Endothelial cell of umbilical vein (primary cell): Measurements from ENCODE around the gene CACNG8.
A peak's percentile ranks its signal among the peaks of the same experiment; 100 is the strongest.

Experiments
- CTCF ChIP-seq, 2 donors: IDR thresholded peaks; 1 replicate in 1 of 2; 2 replicates in 1 of 2; pipeline ENCODE4 v1.5.1; 2011; ENCODE audit warnings: low read length in 2 of 2, mild to moderate bottlenecking in 2 of 2, moderate library complexity in 2 of 2, control low read depth in 1 of 2, inconsistent platforms in 1 of 2, low read depth in 1 of 2; ENCODE audit not compliant: insufficient read depth in 1 of 2; ENCODE audit errors: extremely low read depth in 1 of 2
- EZH2 ChIP-seq: IDR thresholded peaks from 2 replicates; pipeline ENCODE4 v1.6.1; 2012; ENCODE audit warnings: borderline replicate concordance, low read depth, mild to moderate bottlenecking, moderate library complexity, low read length, inconsistent platforms; ENCODE audit not compliant: severe bottlenecking
- FOS ChIP-seq: IDR thresholded peaks from 2 replicates; pipeline ENCODE4 v1.6.1; 2011; ENCODE audit warnings: mild to moderate bottlenecking, low read length, moderate library complexity, borderline replicate concordance; ENCODE audit not compliant: insufficient read depth
- GATA2 ChIP-seq: IDR thresholded peaks from 2 replicates; pipeline ENCODE4 v1.7.0; 2011; ENCODE audit warnings: low read depth, mild to moderate bottlenecking, moderate library complexity, mixed read lengths, low read length; ENCODE audit not compliant: insufficient read length, insufficient read depth
- JUN ChIP-seq: IDR thresholded peaks from 2 replicates; pipeline ENCODE4 v1.6.1; 2011; ENCODE audit warnings: borderline replicate concordance, low read depth; ENCODE audit not compliant: insufficient read length, insufficient read depth
- MAX ChIP-seq: IDR thresholded peaks from 2 replicates; pipeline ENCODE4 v1.6.1; 2011; ENCODE audit not compliant: insufficient read depth, insufficient read length
- MYC ChIP-seq: IDR thresholded peaks from one replicate; pipeline ENCODE4 v1.6.1; 2011; ENCODE audit warnings: mild to moderate bottlenecking, low read depth, low read length
- POLR2A ChIP-seq: IDR thresholded peaks from 2 replicates; pipeline ENCODE4 v1.6.1; 2012; ENCODE audit warnings: low read depth, mild to moderate bottlenecking, control low read depth, low read length
- POLR2AphosphoS5 ChIP-seq: IDR thresholded peaks from 2 replicates; pipeline ENCODE4 v1.6.1; 2012; ENCODE audit warnings: low read depth, mild to moderate bottlenecking, control low read depth, low read length, moderate library complexity; ENCODE audit not compliant: insufficient read depth

GRCh38 chr19:54030895-54031586, 68.3 kb downstream of the CACNG8 start:
- TF ChIP-seq FOS = no peak
- TF ChIP-seq POLR2AphosphoS5 = no peak
- TF ChIP-seq JUN = no peak
- peak; percentile 34 to 53 for TF ChIP-seq CTCF (IDR thresholded peaks at IDR 0.05; ENCODE audit: extremely low read depth in 1 of 2, insufficient read depth in 1 of 2, low read depth in 1 of 2, low read length in 2 of 2)
- TF ChIP-seq POLR2A = no peak
- no peak for TF ChIP-seq EZH2
- no peak for TF ChIP-seq GATA2
- peak; percentile 29 for TF ChIP-seq MAX
- TF ChIP-seq MYC = no peak
